H1 (cell line): ENCODE data around the gene POMP. TPM values are rescaled to one million over a fixed set of nuclear protein-coding genes. Genes with fewer than 3 reads are reported as not detected.

Source experiments
- CTCF ChIA-PET: fragments of 300-600 bp; sonication (Branson Sonifier 250); formaldehyde crosslinking; loops from one replicate; lab custom pipeline; 2021; ENCODE audit not compliant: partially characterized antibody; lab: Charles Lee
- POLR2A ChIA-PET: fragments of 300-600 bp; sonication (Branson Sonifier 250); formaldehyde crosslinking; loops from one replicate; lab custom pipeline; 2021; ENCODE audit warnings: inconsistent platforms; ENCODE audit not compliant: partially characterized antibody; lab: Charles Lee
- DNase-seq, 2 experiments: peaks; one replicate each; pipeline versions ENCODE4 v3.0.0 to v3.0.0-alpha.2; 2010 to 2022; ENCODE audit warnings: low spot score in 2 of 2, low read depth in 1 of 2, mixed read lengths in 1 of 2
- FAIRE-seq: peaks from 2 replicates; lab custom pipeline; 2011; peaks lifted over from hg19 to GRCh38; lab: Jason Lieb, UNC
- H2AFZ ChIP-seq: 2 replicates; pipeline ENCODE4 v1.8.1; 2012; ENCODE audit warnings: low read length, inconsistent platforms
- H2AK5ac ChIP-seq: 2 replicates; pipeline ENCODE4 v1.6.1; 2013; ENCODE audit warnings: low read depth, low read length
- H2BK120ac ChIP-seq: replicated peaks from 2 replicates; pipeline ENCODE3; 2013; ENCODE audit warnings: low read depth, low read length, inconsistent platforms
- H2BK12ac ChIP-seq: 2 replicates; pipeline ENCODE4 v1.6.1; 2013; ENCODE audit warnings: low read depth, low read length
- H2BK15ac ChIP-seq: 2 replicates; pipeline ENCODE4 v1.6.1; 2013; ENCODE audit warnings: low read length
- H2BK20ac ChIP-seq: 2 replicates; pipeline ENCODE4 v1.6.1; 2013; ENCODE audit warnings: low read length
- H2BK5ac ChIP-seq: 2 replicates; pipeline ENCODE4 v1.6.1; 2013; ENCODE audit warnings: low read depth, low read length
- H3K14ac ChIP-seq: 2 replicates; pipeline ENCODE4 v1.6.1; 2013; ENCODE audit warnings: inconsistent platforms; ENCODE audit not compliant: insufficient read length
- H3K18ac ChIP-seq: 2 replicates; pipeline ENCODE4 v1.6.1; 2013; ENCODE audit warnings: low read length; ENCODE audit errors: extremely low read depth
- H3K23ac ChIP-seq: 2 replicates; pipeline ENCODE4 v1.6.1; 2013; ENCODE audit warnings: inconsistent platforms; ENCODE audit not compliant: insufficient read length
- H3K23me2 ChIP-seq: 2 replicates; pipeline ENCODE4 v1.6.1; 2013; ENCODE audit warnings: low read depth, low read length
- H3K27ac ChIP-seq: 2 replicates; pipeline ENCODE4 v1.6.1; 2011; ENCODE audit warnings: low read depth, low read length, inconsistent platforms
- H3K27me3 ChIP-seq, 4 experiments: replicated peaks in 1 of 4; 1 replicate in 1 of 4; 2 replicates in 3 of 4; pipeline versions ENCODE4 v1.6.1 to v1.8.1; 2011 to 2013; ENCODE audit warnings: low read length in 3 of 4, mild to moderate bottlenecking in 3 of 4, inconsistent platforms in 2 of 4, mixed read lengths in 2 of 4, moderate library complexity in 1 of 4; ENCODE audit not compliant: control insufficient read depth in 3 of 4, insufficient read depth in 3 of 4; ENCODE audit errors: extremely low read depth in 1 of 4
- H3K36me3 ChIP-seq, 4 experiments: 2 replicates each; pipeline versions ENCODE4 v1.6.1 to v1.8.1; 2011 to 2013; ENCODE audit warnings: mild to moderate bottlenecking in 4 of 4, low read length in 3 of 4, moderate library complexity in 2 of 4, control low read depth in 1 of 4, inconsistent platforms in 1 of 4; ENCODE audit not compliant: insufficient read depth in 4 of 4, control insufficient read depth in 2 of 4
- H3K4ac ChIP-seq: replicated peaks from 2 replicates; pipeline ENCODE3; 2013; ENCODE audit warnings: low read length, low read depth, mixed read lengths, inconsistent platforms; ENCODE audit not compliant: insufficient read length
- H3K4me1 ChIP-seq, 4 experiments: replicated peaks in 1 of 4; 1 replicate in 1 of 4; 2 replicates in 3 of 4; pipeline versions ENCODE4 v1.6.1 to v1.8.1; 2011 to 2013; ENCODE audit warnings: low read length in 3 of 4, inconsistent platforms in 2 of 4, mixed read lengths in 1 of 4; ENCODE audit not compliant: insufficient read depth in 4 of 4, control insufficient read depth in 3 of 4
- H3K4me2 ChIP-seq, 2 experiments: 2 replicates each; pipeline versions ENCODE4 v1.6.1 to v1.8.1; 2011 to 2013; ENCODE audit warnings: low read depth in 2 of 2, low read length in 2 of 2, control low read depth in 1 of 2, inconsistent platforms in 1 of 2, mild to moderate bottlenecking in 1 of 2; ENCODE audit not compliant: insufficient read depth in 1 of 2
- H3K4me3 ChIP-seq, 4 experiments: fragments of 200-600, 300-600 bp in 1 of 4; sonication (generic), shearing (Covaris generic), sonication (Bioruptor Twin) in 1 of 4; 2 replicates each; pipeline versions ENCODE4 v1.5.1 to v1.8.1; 2011 to 2016; ENCODE audit warnings: low read length in 4 of 4, low read depth in 3 of 4, control low read depth in 2 of 4, inconsistent platforms in 2 of 4, mild to moderate bottlenecking in 2 of 4, mixed read lengths in 1 of 4, moderate library complexity in 1 of 4; ENCODE audit not compliant: insufficient read depth in 2 of 4; ENCODE audit errors: extremely low read depth in 1 of 4
- H3K56ac ChIP-seq: replicated peaks from 2 replicates; pipeline ENCODE3; 2013; ENCODE audit warnings: low read depth, mild to moderate bottlenecking, mixed read lengths, low read length, inconsistent platforms; ENCODE audit not compliant: insufficient read length
- H3K79me1 ChIP-seq: 2 replicates; pipeline ENCODE4 v1.6.1; 2013; ENCODE audit warnings: low read depth, low read length, control low read depth
- H3K79me2 ChIP-seq, 2 experiments: 2 replicates each; pipeline versions ENCODE4 v1.6.1 to v1.8.1; 2012 to 2013; ENCODE audit warnings: low read length in 2 of 2, mild to moderate bottlenecking in 2 of 2, inconsistent platforms in 1 of 2; ENCODE audit not compliant: insufficient read depth in 2 of 2, control insufficient read depth in 1 of 2
- H3K9ac ChIP-seq, 4 experiments: replicated peaks in 1 of 4; 1 replicate in 1 of 4; 2 replicates in 3 of 4; pipeline versions ENCODE4 v1.6.1 to v1.8.1; 2011 to 2013; ENCODE audit warnings: low read depth in 3 of 4, low read length in 3 of 4, control low read depth in 2 of 4, mild to moderate bottlenecking in 2 of 4, moderate library complexity in 2 of 4, inconsistent platforms in 1 of 4; ENCODE audit errors: extremely low read depth in 1 of 4
- H3K9me3 ChIP-seq, 2 experiments: 2 replicates each; pipeline versions ENCODE4 v1.6.1 to v1.8.1; 2012 to 2013; ENCODE audit warnings: mild to moderate bottlenecking in 2 of 2, moderate library complexity in 2 of 2, control low read depth in 1 of 2, inconsistent platforms in 1 of 2, low read depth in 1 of 2, low read length in 1 of 2, mixed read lengths in 1 of 2; ENCODE audit not compliant: insufficient read depth in 2 of 2
- H4K20me1 ChIP-seq, 2 experiments: replicated peaks in 1 of 2; 2 replicates each; pipeline versions ENCODE3 to v1.8.1; 2011 to 2013; ENCODE audit warnings: inconsistent platforms in 2 of 2, low read length in 2 of 2, mild to moderate bottlenecking in 1 of 2; ENCODE audit not compliant: insufficient read depth in 2 of 2, control insufficient read depth in 1 of 2
- H4K5ac ChIP-seq: 2 replicates; pipeline ENCODE4 v1.6.1; 2013; ENCODE audit warnings: low read length, low read depth, mixed read lengths, inconsistent platforms; ENCODE audit not compliant: insufficient read length
- H4K8ac ChIP-seq: 2 replicates; pipeline ENCODE4 v1.8.0; 2013; ENCODE audit warnings: mild to moderate bottlenecking, moderate library complexity, low read length, inconsistent platforms; ENCODE audit not compliant: insufficient read depth; ENCODE audit errors: extremely low read depth
- H4K91ac ChIP-seq: replicated peaks from 2 replicates; pipeline ENCODE3; 2013; ENCODE audit warnings: low read length, mixed read lengths, inconsistent platforms; ENCODE audit not compliant: insufficient read length
- CBX8 ChIP-seq: fragments of 300-800, 300-1000 bp; sonication (generic); IDR thresholded peaks from 2 replicates; pipeline ENCODE4 v1.7.1; 2016; ENCODE audit warnings: low read depth, low read length, borderline replicate concordance
- RNF2 ChIP-seq: fragments of 200-900, 300-1000 bp; sonication (generic); IDR thresholded peaks from 2 replicates; pipeline ENCODE4 v1.7.1; 2016; ENCODE audit warnings: borderline replicate concordance, low read depth, mild to moderate bottlenecking, antibody characterized with exemption, low read length; ENCODE audit not compliant: poor library complexity, severe bottlenecking; ENCODE audit errors: missing control alignments
- WGBS, 2 experiments: shearing (Covaris generic) in 1 of 2; methylation state at CpG; one replicate each; pipeline versions ENCODE4 v1.1.6 to v1.1.7; 2013 to 2015; ENCODE audit warnings: low lambda C conversion rate in 2 of 2, mixed read lengths in 2 of 2, inconsistent platforms in 1 of 2, low coverage in 1 of 2, missing lambda C conversion rate in 1 of 2; ENCODE audit not compliant: insufficient replicate concordance in 2 of 2, insufficient coverage in 1 of 2, insufficient read length in 1 of 2; ENCODE audit errors: extremely low coverage in 1 of 2, missing lambda C conversion rate in 1 of 2; 5-methylcytosine and 5-hydroxymethylcytosine counted together
- polyA plus RNA-seq, 7 experiments: library from polyadenylated mRNA; depleted of rRNA in 3 of 7; stranded (reverse) in 5 of 7; unstranded in 2 of 7; fragments of >200 nt in 5 of 7; fragments of 200-250 nt in 2 of 7; gene quantifications; 1 replicate in 5 of 7; 2 replicates in 1 of 7; 4 replicates in 1 of 7; pipeline versions ENCODE4 v1.2.1 to v1.2.3, GENCODE V29; 2011 to 2013; ENCODE audit warnings: missing spikeins in 2 of 7, mixed read lengths in 2 of 7
- total RNA-seq: library from RNA; stranded (reverse); fragmentation: NEBNext Ultra II Directional; extraction: Animal tissue kit (Norgen Biotek cat#: 25700); gene quantifications from 2 replicates; pipeline ENCODE4 v1.2.1, GENCODE V29; 2021

The POMP gene
- total and polyA plus RNA-seq, 2 of the 8 experiments (the other 6 are each of a cell fraction or from before 2014, with no cell fraction given), result 38.4 to 115 TPM

DNA sequence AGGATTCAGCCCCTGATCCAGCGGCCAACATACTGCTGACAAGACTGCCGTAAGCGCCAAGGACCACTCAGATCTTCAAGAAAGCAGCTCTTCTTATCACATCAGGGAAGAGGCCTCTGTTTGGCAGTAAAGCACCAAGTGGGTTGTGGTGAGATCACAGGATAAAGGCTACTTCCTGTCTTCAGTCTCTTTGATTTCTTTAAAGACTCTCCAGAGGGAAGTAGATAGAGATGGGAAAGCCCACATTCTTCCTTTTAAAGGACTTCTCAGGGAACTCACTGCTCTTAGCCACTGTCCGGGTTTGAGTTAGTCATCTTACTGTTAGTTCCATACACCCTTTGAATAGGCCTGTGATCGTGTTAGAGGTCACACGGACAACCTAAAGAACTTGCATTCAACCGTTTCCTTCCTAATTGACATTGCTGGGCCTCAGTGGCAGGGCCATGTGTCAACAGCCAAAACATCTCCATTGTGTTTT, 47.2 kb upstream of the POMP start:
- no peak overlapping the region for H3K4me2 ChIP-seq
- H3K4me3 ChIP-seq, result no peak overlapping the region
- H2BK12ac ChIP-seq, result no peak overlapping the region
- no peak overlapping the region for H2BK120ac ChIP-seq
- DNase-seq, result no peak
- H3K23me2 ChIP-seq, result no peaks in the 10 kb centered on the region; the same call in 1 of the 2 replicates
- no peaks in the 10 kb centered on the region for H3K36me3 ChIP-seq
- H3K9ac ChIP-seq, result no peak overlapping the region
- H3K27me3 ChIP-seq, result no peaks in the 10 kb centered on the region
- ChIA-PET CTCF (interaction anchor here (0.8 kb wide), 1 partner anchor 297 kb away, joined by 3 read pairs; no protein-coding TSS in a partner anchor), POLR2A (no interaction called here)
- no peak overlapping the region for H3K56ac ChIP-seq
- H3K4me1 ChIP-seq, result no peaks in the 10 kb centered on the region; a peak in 1 of 7 replicates
- H2BK15ac ChIP-seq, result no peak overlapping the region
- WGBS, 2 experiments, result 75% methylated on average over 7 of the region's 7 CpGs; no CpG with 5 or more reads in 1 of the 2 experiments
- no peak for FAIRE-seq
- H3K9me3 ChIP-seq, result no peaks in the 10 kb centered on the region
- no peaks in the 10 kb centered on the region for H3K79me1 ChIP-seq
- H3K23ac ChIP-seq, result no peak overlapping the region
- TF ChIP-seq CBX8, result no peak
- TF ChIP-seq RNF2, result no peak
- H3K4ac ChIP-seq, result no peak overlapping the region
- no peaks in the 10 kb centered on the region for H3K79me2 ChIP-seq
- no peak overlapping the region for H2AK5ac ChIP-seq
- no peak overlapping the region for H3K14ac ChIP-seq
- H3K18ac ChIP-seq, result no peak overlapping the region
- no peak overlapping the region for H2AFZ ChIP-seq
- H4K5ac ChIP-seq, result no peak overlapping the region
- no peak overlapping the region for H3K27ac ChIP-seq
- no peak overlapping the region for H2BK20ac ChIP-seq
- no peak overlapping the region for H4K8ac ChIP-seq
- H2BK5ac ChIP-seq, result peak overlapping the region; percentile 19; the same call in 1 of the 2 replicates
- no peak overlapping the region for H4K91ac ChIP-seq
- no peaks in the 10 kb centered on the region for H4K20me1 ChIP-seq
